PC-3 (cell line): ENCODE measurements around the gene CCKAR. TPM values are rescaled to one million over a fixed set of nuclear protein-coding genes. Genes with fewer than 3 reads are reported as not detected.

Experiments
- ATAC-seq: fragments of 200-7000 bp; cut with Tn5 transposase; 2 replicates; pipeline ENCODE4 v1.9.1; 2020; ENCODE audit warnings: mild to moderate bottlenecking, moderate library complexity
- BruUV-seq: library from RNA; stranded (reverse); fragments of 400-500 nt; replicated peaks from 2 replicates; lab custom pipeline; 2021; lab: Mats Ljungman, UMichigan
- CTCF ChIA-PET: fragments of 300-600 bp; sonication (Branson Sonifier 250); formaldehyde crosslinking; loops from one replicate; lab custom pipeline; 2022; ENCODE audit warnings: antibody characterized with exemption; lab: Charles Lee
- POLR2A ChIA-PET: fragments of 300-600 bp; sonication (Branson Sonifier 250); formaldehyde crosslinking; loops from one replicate; lab custom pipeline; 2022; ENCODE audit warnings: antibody characterized with exemption; ENCODE audit not compliant: unreplicated experiment; lab: Charles Lee
- DNase-seq: peaks from one replicate; pipeline ENCODE4 v3.0.0-alpha.2; 2015
- H2AFZ ChIP-seq: fragments of 300-600 bp; sonication (generic); 2 replicates; pipeline ENCODE4 v1.6.0; 2016; ENCODE audit warnings: antibody characterized with exemption, low read length
- H3F3A ChIP-seq: fragments of 300-600 bp; sonication (generic); one replicate; pipeline ENCODE4 v1.6.0; 2017; ENCODE audit warnings: antibody characterized with exemption, low read length, control low read depth, mild to moderate bottlenecking; ENCODE audit not compliant: unreplicated experiment
- H3K27ac ChIP-seq: fragments of 300-600 bp; sonication (generic); 2 replicates; pipeline ENCODE4 v1.5.1; 2016; ENCODE audit warnings: mild to moderate bottlenecking, low read length
- H3K27me3 ChIP-seq: fragments of 300-600 bp; sonication (generic); 2 replicates; pipeline ENCODE4 v1.6.1; 2016; ENCODE audit warnings: low read length, mixed read lengths
- H3K36me3 ChIP-seq: fragments of 300-600 bp; sonication (generic); 2 replicates; pipeline ENCODE4 v1.6.1; 2016; ENCODE audit warnings: low read depth, mixed run types, low read length, mixed read lengths
- H3K4me1 ChIP-seq: fragments of 300-600 bp; sonication (generic); 2 replicates; pipeline ENCODE4 v1.5.1; 2016; ENCODE audit warnings: low read length; ENCODE audit not compliant: insufficient read depth
- H3K4me2 ChIP-seq: fragments of 300-600 bp; sonication (generic); 2 replicates; pipeline ENCODE4 v1.6.0; 2016; ENCODE audit warnings: low read length
- H3K4me3 ChIP-seq: fragments of 300-600 bp; sonication (generic); 2 replicates; pipeline ENCODE4 v1.5.1; 2016; ENCODE audit warnings: mild to moderate bottlenecking, low read length, mixed read lengths
- H3K79me2 ChIP-seq: fragments of 300-600 bp; sonication (generic); 2 replicates; pipeline ENCODE4 v1.6.1; 2017; ENCODE audit warnings: low read length, mixed read lengths
- H3K9ac ChIP-seq: fragments of 300-600 bp; sonication (generic); 2 replicates; pipeline ENCODE4 v1.6.0; 2016; ENCODE audit warnings: mild to moderate bottlenecking, low read length
- H3K9me2 ChIP-seq: fragments of 300-600 bp; sonication (generic); replicated peaks from 2 replicates; pipeline ENCODE4 v1.6.1; 2016; ENCODE audit warnings: mixed run types, low read length, mixed read lengths
- H3K9me3 ChIP-seq: fragments of 300-600 bp; sonication (generic); 2 replicates; pipeline ENCODE4 v1.6.1; 2016; ENCODE audit warnings: low read length, mixed read lengths
- H4K20me1 ChIP-seq: fragments of 300-600 bp; sonication (generic); 2 replicates; pipeline ENCODE4 v1.6.1; 2016; ENCODE audit warnings: low read length, mixed read lengths
- CTCF ChIP-seq: fragments of 300-600 bp; sonication (generic); conservative IDR thresholded peaks from 2 replicates; pipeline ENCODE4 v1.5.1; 2017; ENCODE audit warnings: antibody characterized with exemption, low read depth, mild to moderate bottlenecking, low read length
- EZH2 ChIP-seq: fragments of 300-600 bp; sonication (generic); IDR thresholded peaks from one replicate; pipeline ENCODE4 v1.6.1; 2017; ENCODE audit warnings: antibody characterized with exemption, mild to moderate bottlenecking, low read length; ENCODE audit not compliant: unreplicated experiment
- EZH2phosphoT487 ChIP-seq: fragments of 300-600 bp; sonication (generic); IDR thresholded peaks from 2 replicates; pipeline ENCODE4 v1.6.1; 2018; ENCODE audit warnings: mild to moderate bottlenecking, antibody characterized with exemption, low read length, borderline replicate concordance
- intact Hi-C: fragments of 100-400 bp; cut with micrococcal nuclease; formaldehyde crosslinking; loops from 2 replicates; pipeline ENCODE4 v1.9.0; 2023
- total RNA-seq: library from RNA; depleted of rRNA; stranded (reverse); fragments of >200 nt; gene quantifications from 2 replicates; pipeline ENCODE4 v1.2.3, GENCODE V29; 2014

Gene CCKAR
- total RNA-seq, 1 experiment from 2014 or later, result not detected

- no peak overlapping the region for H2AFZ ChIP-seq
- no peak overlapping the region for H3K4me2 ChIP-seq
- TF ChIP-seq EZH2phosphoT487 (no peak), EZH2 (no peak), CTCF (no peak)
- H3K79me2 ChIP-seq, result no peaks in the 10 kb centered on the region
- no TSS peak for BruUV-seq
- POLR2A ChIA-PET, result no interaction called here
- no peaks in the 10 kb centered on the region for H4K20me1 ChIP-seq
- no peak overlapping the region for H3K27ac ChIP-seq
- H3K36me3 ChIP-seq, result no peaks in the 10 kb centered on the region
- no peaks in the 10 kb centered on the region for H3K27me3 ChIP-seq
- ATAC-seq (no peak), DNase-seq (no peak)
- no peaks in the 10 kb centered on the region for H3K9me3 ChIP-seq
- H3F3A ChIP-seq, result no peaks in the 10 kb centered on the region
- CTCF ChIA-PET, result interaction anchor here (0.6 kb wide), 1 partner anchor 246 kb away, joined by 3 read pairs; no protein-coding TSS in a partner anchor
- H3K9me2 ChIP-seq, result no peaks in the 10 kb centered on the region
- intact Hi-C loops, result loop anchor here (5.0 kb wide), 1 partner anchor 119 kb away; the partner anchor contains the start of gene TBC1D19
- H3K4me3 ChIP-seq, result no peak overlapping the region
- no peaks in the 10 kb centered on the region; the same call in 1 of the 2 replicates for H3K4me1 ChIP-seq
- H3K9ac ChIP-seq, result no peak overlapping the region
These were observed 27.4 kb downstream of the CCKAR start for GRCh38 chr4:26462874-26463273.

GRCh38 chr4:26459756-26460530 is 30.3 kb downstream of the CCKAR start:
- TF ChIP-seq EZH2 (no peak), EZH2phosphoT487 (no peak), CTCF (no peak)
- Histone ChIP-seq H3K4me1 (no peaks in the 10 kb centered on the region; the same call in 1 of the 2 replicates), H3K27me3 (no peaks in the 10 kb centered on the region), H3K9ac (no peak overlapping the region), H3K9me2 (no peaks in the 10 kb centered on the region), H3K9me3 (no peaks in the 10 kb centered on the region), H3K79me2 (no peaks in the 10 kb centered on the region), H2AFZ (no peak overlapping the region), H3K36me3 (no peaks in the 10 kb centered on the region), H3F3A (no peaks in the 10 kb centered on the region), H3K27ac (no peak overlapping the region), H3K4me3 (no peak overlapping the region), H3K4me2 (no peak overlapping the region), H4K20me1 (no peaks in the 10 kb centered on the region)
- intact Hi-C loops, result loop anchor here (1.0 to 10.0 kb wide), 5 partner anchors 105 to 551 kb away; partner anchors contain the start of gene TBC1D19
- no TSS peak for BruUV-seq
- ChIA-PET CTCF (no interaction called here), POLR2A (no interaction called here)
- DNase-seq, result no peak
- no peak for ATAC-seq
